ENCODE data around the gene GIMAP1.

GIMAP1 gene

DNA sequence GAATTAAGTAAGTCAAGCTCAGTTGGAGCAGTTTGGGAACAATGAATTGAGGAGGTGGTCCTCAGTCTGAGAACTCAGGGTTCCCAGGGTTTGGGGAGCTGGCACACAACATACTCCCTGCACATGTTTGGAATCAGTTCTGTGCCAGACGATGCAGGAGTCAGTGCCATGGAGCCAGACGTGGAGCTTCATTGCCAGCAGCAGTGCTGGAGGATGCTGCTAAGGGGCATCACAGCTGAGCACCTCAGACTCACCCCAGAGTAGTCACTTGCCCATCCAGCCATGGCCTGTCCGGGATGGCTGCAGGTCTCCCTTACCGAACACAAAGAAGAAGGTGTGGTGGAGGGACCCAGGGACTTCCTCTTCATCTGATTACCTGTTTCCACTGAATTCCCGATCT, 28.7 kb downstream of the GIMAP1 start:
- H3K9me3 ChIP-seq = no peaks in the 10 kb centered on the region
- H3K4me3 ChIP-seq (ENCODE audit: low read depth in 1 of 2, low read length in 1 of 2) = no peak overlapping the region
- TF ChIP-seq CTCF (IDR thresholded peaks at IDR 0.05) = no peak
- no peaks in the 10 kb centered on the region for H3K36me3 ChIP-seq
- no peaks in the 10 kb centered on the region for H3K27me3 ChIP-seq
- no peaks in the 10 kb centered on the region for H3K4me1 ChIP-seq (ENCODE audit: control insufficient read depth in 1 of 2, insufficient read depth in 1 of 2, low read depth in 1 of 2, low read length in 1 of 2)
- H3K27ac ChIP-seq = no peak overlapping the region

DNA sequence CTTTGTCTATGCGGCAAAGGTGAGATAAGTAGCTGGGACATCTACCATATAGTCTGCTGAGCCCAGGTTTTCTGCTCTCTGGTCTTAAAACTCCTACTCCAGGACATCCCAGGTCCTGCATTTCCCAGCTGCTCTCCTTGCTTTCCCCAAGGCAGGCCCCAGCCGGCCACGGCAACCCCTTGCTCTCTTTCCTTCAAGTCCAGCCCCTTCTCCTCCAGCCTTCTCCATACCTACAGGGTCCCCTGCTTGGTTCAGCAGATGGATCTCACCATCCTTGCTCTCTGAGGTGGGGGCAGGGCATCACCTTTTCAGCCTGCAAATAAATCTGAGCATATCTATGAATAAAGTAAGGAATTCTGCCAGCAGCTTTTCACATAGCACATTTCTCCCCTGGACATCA, 29.5 kb downstream of the GIMAP1 start:
- no peak overlapping the region for H3K27ac ChIP-seq
- TF ChIP-seq CTCF (IDR thresholded peaks at IDR 0.05) = no peak
- H3K27me3 ChIP-seq = no peaks in the 10 kb centered on the region
- H3K4me3 ChIP-seq (ENCODE audit: low read depth in 1 of 2, low read length in 1 of 2) = no peak overlapping the region
- no peaks in the 10 kb centered on the region for H3K36me3 ChIP-seq
- no peaks in the 10 kb centered on the region for H3K9me3 ChIP-seq
- no peaks in the 10 kb centered on the region for H3K4me1 ChIP-seq (ENCODE audit: control insufficient read depth in 1 of 2, insufficient read depth in 1 of 2, low read depth in 1 of 2, low read length in 1 of 2)

DNA sequence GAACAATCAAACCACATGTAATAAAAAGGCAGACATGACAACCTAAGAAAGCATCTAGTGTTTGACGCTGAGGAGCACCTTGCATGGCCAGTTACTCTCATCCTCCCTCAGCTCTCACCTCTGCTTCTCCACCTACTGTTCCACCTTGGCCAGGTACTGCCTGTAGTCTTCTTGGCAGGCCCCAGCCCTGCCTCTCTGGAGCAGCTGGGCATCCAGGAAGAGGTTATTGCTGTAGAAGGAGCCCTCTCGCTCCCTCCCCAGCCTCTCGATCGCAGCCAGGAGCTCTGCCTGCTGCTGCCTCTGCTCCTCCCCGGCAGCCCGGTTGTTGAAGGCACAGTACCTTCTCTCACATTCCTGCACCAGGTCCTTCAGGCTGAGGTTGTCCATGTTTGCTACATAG, 30.5 kb downstream of the GIMAP1 start:
- no peaks in the 10 kb centered on the region for H3K9me3 ChIP-seq
- H3K27ac ChIP-seq = no peak overlapping the region
- TF ChIP-seq CTCF (IDR thresholded peaks at IDR 0.05) = no peak
- no peaks in the 10 kb centered on the region for H3K4me1 ChIP-seq (ENCODE audit: control insufficient read depth in 1 of 2, insufficient read depth in 1 of 2, low read depth in 1 of 2, low read length in 1 of 2)
- H3K27me3 ChIP-seq = no peaks in the 10 kb centered on the region
- no peaks in the 10 kb centered on the region for H3K36me3 ChIP-seq
- no peak overlapping the region for H3K4me3 ChIP-seq (ENCODE audit: low read depth in 1 of 2, low read length in 1 of 2)

- no peak overlapping the region for H3K4me3 ChIP-seq (ENCODE audit: low read depth in 1 of 2, low read length in 1 of 2)
- no peaks in the 10 kb centered on the region for H3K9me3 ChIP-seq
- H3K4me1 ChIP-seq (ENCODE audit: control insufficient read depth in 1 of 2, insufficient read depth in 1 of 2, low read depth in 1 of 2, low read length in 1 of 2) = no peaks in the 10 kb centered on the region
- TF ChIP-seq CTCF (IDR thresholded peaks at IDR 0.05) = no peak
- H3K27me3 ChIP-seq = peaks cover 6% of the 10 kb centered on the region
- H3K27ac ChIP-seq = no peak overlapping the region
- no peaks in the 10 kb centered on the region for H3K36me3 ChIP-seq
Measured at GRCh38 chr7:150748376-150748775, 32.0 kb downstream of the GIMAP1 start.

DNA sequence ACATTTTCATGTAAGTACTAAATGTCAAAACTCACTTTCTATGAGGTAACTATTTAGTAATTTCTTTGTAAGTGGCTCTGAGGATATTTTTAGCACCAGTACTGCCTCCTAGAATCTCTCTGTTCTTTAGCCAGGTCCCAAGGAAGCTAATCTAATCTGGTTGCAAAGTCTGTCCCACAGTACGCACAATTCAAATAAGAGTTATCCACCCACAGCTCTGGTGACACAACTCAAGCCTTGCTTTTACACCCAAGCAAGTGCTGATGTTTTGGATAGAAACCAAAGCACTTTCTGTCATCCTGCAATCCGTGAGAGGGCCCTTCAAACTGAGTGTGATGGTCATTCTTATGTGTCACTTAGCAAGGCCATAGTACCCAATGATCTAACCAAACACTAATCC, 35.3 kb downstream of the GIMAP1 start:
- no peak overlapping the region for H3K27ac ChIP-seq

More for the DNA sequence above, 35.3 kb downstream of the GIMAP1 start:
- Histone ChIP-seq H3K36me3 (no peaks in the 10 kb centered on the region), H3K9me3 (no peaks in the 10 kb centered on the region), H3K4me1 (ENCODE audit: control insufficient read depth in 1 of 2, insufficient read depth in 1 of 2, low read depth in 1 of 2, low read length in 1 of 2) (no peaks in the 10 kb centered on the region), H3K4me3 (ENCODE audit: low read depth in 1 of 2, low read length in 1 of 2) (no peak overlapping the region), H3K27me3 (peaks cover 6% of the 10 kb centered on the region)
- no peak for TF ChIP-seq CTCF (IDR thresholded peaks at IDR 0.05)
